Cardiac fibroblast (primary cell): ENCODE results near the gene UVSSA.

Source experiments
- DNase-seq, 2 donors: peaks; one replicate each; pipeline versions ENCODE4 v3.0.0 to v3.0.0-alpha.2; 2010; ENCODE audit warnings: low read depth in 2 of 2
- H3K4me3 ChIP-seq, 2 donors: replicated peaks in 1 of 2; 1 replicate in 1 of 2; 2 replicates in 1 of 2; pipeline ENCODE4 v1.5.1; 2011; ENCODE audit warnings: low read depth in 2 of 2, low read length in 2 of 2, mild to moderate bottlenecking in 2 of 2, moderate library complexity in 1 of 2
- TF ChIP-seq, protein P1 (sequence below): IDR thresholded peaks from one replicate; pipeline ENCODE4 v1.5.1; 2011; ENCODE audit warnings: low read depth, mild to moderate bottlenecking, low read length, inconsistent platforms

Gene UVSSA

DNA sequence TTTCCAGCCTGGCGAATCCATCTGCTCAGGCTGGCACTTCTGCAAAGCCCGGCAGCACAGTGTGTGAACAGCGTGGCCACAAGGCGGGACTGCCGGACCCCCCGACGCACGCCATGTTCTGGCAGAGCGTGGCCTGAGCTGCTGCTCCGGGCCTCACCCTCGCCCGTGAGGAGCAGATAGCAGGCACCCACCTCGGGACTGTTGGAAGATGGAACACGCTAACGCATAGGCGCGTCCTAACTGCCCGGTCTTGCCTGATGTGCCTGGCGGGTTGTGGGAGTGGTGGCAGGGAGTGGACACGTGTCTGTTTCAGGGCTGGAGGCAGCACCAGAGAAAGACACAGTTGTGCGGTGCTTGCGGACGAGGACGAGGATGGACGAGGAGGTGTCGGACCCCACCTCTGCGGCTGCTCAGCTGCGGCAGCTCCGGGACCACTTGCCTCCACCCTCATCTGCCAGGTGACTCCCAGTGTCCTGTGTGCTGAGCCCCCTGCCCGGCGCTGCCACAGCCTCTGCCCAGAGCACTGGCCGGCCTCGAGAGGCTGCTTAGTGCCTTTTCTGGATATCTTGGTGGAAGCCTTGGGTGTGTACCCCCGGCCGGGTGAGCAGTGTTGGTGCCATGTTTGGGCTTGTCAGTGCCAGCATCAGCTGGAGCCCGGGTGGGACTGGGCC is 28.2 kb downstream of the UVSSA start:
- no peak for DNase-seq
- no peak overlapping the region for H3K4me3 ChIP-seq

DNA sequence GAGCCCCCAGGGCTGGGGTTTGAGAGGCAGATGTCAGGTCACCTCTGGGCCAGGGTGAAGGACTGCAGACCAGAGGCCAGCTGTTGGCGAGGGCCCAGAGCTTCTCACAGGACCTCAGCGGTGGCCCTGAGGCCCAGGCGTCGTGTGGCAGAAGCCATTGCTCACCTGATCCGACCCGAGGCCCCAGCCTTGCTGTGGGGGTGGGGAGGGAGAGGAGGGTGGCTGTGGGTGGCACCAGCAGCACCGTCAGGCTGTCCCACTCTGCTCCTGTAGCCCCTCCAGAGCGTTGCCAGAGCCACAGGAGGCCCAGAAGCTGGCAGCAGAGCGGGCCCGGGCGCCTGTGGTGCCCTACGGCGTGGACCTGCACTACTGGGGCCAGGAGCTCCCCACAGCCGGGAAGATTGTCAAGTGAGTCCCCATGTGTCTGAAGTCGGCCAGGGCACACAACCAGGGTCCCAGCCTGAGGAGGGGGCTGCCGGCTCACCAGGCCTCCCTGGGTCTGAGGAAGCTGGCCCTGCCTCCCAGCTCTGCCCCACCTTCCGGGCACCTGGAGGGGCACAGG is 28.8 kb downstream of the UVSSA start:
- H3K4me3 ChIP-seq = no peak overlapping the region
- TF ChIP-seq, protein P1, sequence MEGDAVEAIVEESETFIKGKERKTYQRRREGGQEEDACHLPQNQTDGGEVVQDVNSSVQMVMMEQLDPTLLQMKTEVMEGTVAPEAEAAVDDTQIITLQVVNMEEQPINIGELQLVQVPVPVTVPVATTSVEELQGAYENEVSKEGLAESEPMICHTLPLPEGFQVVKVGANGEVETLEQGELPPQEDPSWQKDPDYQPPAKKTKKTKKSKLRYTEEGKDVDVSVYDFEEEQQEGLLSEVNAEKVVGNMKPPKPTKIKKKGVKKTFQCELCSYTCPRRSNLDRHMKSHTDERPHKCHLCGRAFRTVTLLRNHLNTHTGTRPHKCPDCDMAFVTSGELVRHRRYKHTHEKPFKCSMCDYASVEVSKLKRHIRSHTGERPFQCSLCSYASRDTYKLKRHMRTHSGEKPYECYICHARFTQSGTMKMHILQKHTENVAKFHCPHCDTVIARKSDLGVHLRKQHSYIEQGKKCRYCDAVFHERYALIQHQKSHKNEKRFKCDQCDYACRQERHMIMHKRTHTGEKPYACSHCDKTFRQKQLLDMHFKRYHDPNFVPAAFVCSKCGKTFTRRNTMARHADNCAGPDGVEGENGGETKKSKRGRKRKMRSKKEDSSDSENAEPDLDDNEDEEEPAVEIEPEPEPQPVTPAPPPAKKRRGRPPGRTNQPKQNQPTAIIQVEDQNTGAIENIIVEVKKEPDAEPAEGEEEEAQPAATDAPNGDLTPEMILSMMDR = no peak

More for the DNA sequence above, 28.2 kb downstream of the UVSSA start:
- TF ChIP-seq, protein P1 = no peak

DNA sequence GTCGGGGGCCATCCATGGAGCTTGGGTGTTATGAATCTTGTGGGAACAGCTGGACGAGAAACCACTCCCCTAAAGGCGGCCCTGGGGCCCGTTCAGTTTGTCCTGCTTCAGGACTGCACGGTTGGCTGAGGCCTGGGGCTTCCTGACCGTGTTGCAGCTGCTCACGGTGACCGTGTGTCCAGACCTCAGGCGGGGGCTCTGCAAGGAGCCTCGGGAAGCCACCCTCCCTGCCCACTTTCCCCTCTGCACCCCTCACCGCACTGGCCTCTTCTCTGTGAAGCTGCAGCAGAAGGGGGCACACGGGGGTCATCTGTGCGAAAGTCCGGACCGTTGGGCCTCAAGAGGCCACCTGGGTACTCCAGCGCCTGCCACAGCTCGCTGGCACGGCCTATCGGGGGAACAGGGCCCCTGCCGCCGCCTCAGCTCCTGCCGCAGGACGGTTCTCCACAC is 29.4 kb downstream of the UVSSA start:
- no peak overlapping the region for H3K4me3 ChIP-seq
- TF ChIP-seq, protein P1 = no peak
- no peak for DNase-seq

More for the DNA sequence above, 28.8 kb downstream of the UVSSA start:
- no peak for DNase-seq

DNA sequence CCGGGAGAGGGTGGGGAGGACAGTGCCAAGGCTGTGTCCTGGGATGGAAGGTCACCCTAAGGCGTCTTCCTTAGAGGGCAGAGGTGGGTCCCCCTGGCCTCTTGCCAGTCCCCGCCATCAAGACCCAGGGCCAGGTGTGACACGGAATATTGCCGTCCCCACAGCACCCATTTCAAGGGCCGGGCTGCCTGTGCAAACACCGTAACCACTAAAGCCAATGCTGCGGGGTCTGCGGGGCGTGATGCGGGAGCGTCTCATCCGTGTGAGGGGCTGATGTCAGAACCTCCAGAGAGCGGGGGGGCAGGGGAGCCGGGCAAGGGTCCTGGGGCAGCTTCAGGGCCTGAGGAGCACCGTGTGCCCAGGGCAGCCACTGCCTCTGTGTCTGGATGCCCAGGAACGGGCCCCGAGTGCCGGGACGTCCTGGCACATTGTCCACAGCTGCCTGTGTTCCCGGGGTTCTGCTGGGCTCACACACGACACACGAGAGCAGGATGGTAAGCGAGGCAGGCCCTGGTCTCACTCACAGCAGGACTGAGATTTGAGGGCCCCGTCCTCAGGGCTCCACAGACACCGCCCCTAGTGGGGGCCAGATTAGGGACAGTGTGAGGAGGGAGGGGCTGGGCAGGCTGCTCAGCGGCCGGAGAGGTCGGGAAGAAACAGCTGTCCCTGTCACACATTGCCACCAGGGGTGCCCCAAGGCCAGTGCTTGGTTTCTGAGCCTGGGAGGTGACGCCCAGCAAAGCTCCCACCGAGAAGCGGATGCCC is 30.0 kb downstream of the UVSSA start:
- TF ChIP-seq, protein P1 = no peak
- DNase-seq = no peak

DNA sequence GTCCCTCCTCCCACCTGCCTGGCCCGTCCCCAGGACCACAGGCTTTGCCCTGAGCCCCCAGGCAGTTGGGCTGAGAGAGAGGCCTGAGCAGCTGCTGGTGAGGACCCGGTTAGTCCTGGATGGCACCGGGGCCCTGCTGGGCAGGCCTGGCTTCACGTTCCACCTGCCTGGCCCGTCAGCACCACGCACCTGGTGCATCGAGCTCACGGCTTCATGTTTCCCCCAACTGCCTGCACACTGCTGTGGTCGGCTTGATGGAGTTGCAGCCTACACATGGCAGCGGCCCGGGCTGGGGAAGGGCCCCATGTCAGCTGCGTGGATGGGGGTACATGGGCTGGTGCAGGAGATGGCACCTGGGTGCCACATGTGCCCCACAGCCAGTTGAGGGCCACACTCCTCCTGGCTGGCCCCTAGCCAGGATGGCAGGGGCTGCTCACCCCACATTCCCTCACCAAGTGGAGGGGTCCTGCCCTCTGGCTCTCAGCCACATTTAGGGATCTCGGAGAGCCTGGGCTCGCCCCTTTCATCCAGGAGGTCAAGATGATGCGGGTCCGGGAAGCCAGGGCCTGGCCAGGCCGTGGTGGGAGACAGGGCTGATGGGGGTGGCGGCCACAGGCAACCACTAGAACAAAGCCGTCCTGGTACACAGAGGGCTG is 30.7 kb downstream of the UVSSA start:
- TF ChIP-seq, protein P1 = no peak
- no peak for DNase-seq
- H3K4me3 ChIP-seq = no peak overlapping the region

More for the DNA sequence above, 30.0 kb downstream of the UVSSA start:
- no peak overlapping the region for H3K4me3 ChIP-seq

DNA sequence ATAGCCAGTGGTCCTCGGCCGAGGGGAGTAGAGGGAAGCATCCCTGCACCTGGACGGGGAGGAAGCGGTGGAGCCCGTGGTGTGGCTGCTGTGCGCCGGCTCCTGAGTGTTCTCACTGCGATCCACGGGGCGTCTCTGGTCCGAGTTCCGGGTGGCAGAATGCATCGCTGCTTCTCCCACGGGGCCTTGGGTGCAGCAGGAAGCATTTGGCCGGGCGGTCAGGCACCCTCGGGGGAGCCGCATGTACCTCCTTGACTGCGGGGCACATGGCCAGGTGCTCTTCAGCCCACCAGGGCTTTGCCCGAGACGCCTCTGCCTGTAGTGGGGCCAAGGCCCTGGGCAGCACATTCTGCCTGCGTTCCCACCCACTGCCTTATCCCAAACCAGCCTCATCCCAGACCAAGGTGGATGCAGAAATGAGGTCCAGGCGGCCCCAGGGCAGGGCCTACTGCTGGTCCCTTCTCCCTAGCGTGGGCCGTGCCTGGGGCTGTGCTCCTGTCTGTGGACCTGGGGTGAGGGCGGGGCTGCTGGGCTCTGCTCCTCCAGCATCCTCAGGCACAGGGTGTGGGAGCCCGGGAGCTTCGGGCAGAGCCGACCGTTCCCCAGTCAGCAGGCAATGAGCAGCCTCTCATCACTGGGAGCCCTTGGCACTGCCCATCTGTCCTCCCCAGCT is 31.7 kb downstream of the UVSSA start:
- no peak for DNase-seq
- TF ChIP-seq, protein P1 = no peak
- no peak overlapping the region for H3K4me3 ChIP-seq
